Gastrocnemius medialis (tissue), 4 donors: Measurements from ENCODE around the gene ST7. TPM values are rescaled to one million over a fixed set of nuclear protein-coding genes. Genes with fewer than 3 reads are reported as not detected.
A peak's percentile ranks its signal among the peaks of the same experiment; 100 is the strongest.
"Not testable (repeated sequence)": the region's sequence is repeated elsewhere in the genome, so short reads cannot be mapped to it uniquely, and the experiment has no call there.

ENCODE experiments used
- ATAC-seq, 2 donors: fragments of 150-250 bp; one replicate each; pipeline ENCODE4 v1.9.1; 2016
- DNase-seq, 2 donors: peaks; one replicate each; pipeline ENCODE4 v3.0.0-alpha.2; 2019
- H3K27ac ChIP-seq, 4 donors: fragments of 200-600 bp; sonication (generic); 1 replicate in 1 of 4; 2 replicates in 3 of 4; pipeline ENCODE4 v1.5.1; 2016 to 2018; ENCODE audit warnings: mild to moderate bottlenecking in 2 of 4, moderate library complexity in 1 of 4
- H3K27me3 ChIP-seq, 3 donors: fragments of 200-600 bp; sonication (generic) in 2 of 3; 1 replicate in 1 of 3; 2 replicates in 2 of 3; pipeline versions ENCODE4 v1.5.1 to v1.6.0; 2016 to 2019; ENCODE audit warnings: mild to moderate bottlenecking in 1 of 3, moderate library complexity in 1 of 3
- H3K36me3 ChIP-seq, 2 donors: fragments of 200-600 bp; sonication (generic) in 1 of 2; one replicate each; pipeline ENCODE4 v1.5.1; 2017 to 2018
- H3K4me1 ChIP-seq, 2 donors: fragments of 200-600 bp; sonication (generic) in 1 of 2; one replicate each; pipeline ENCODE4 v1.5.1; 2016 to 2017; ENCODE audit warnings: mild to moderate bottlenecking in 2 of 2
- H3K4me3 ChIP-seq, 4 donors: fragments of 200-600 bp; sonication (generic) in 3 of 4; 1 replicate in 1 of 4; 2 replicates in 3 of 4; pipeline ENCODE4 v1.5.1; 2016 to 2019; ENCODE audit warnings: mild to moderate bottlenecking in 2 of 4
- H3K9me3 ChIP-seq, 3 donors: fragments of 200-600 bp; sonication (generic) in 2 of 3; 1 replicate in 1 of 3; 2 replicates in 2 of 3; pipeline ENCODE4 v1.5.1; 2016 to 2019
- POLR2A ChIP-seq, 2 donors: fragments of 450-650 bp; IDR thresholded peaks; one replicate each; pipeline ENCODE4 v1.6.1; 2017; ENCODE audit warnings: antibody characterized with exemption in 2 of 2, mild to moderate bottlenecking in 2 of 2, moderate library complexity in 2 of 2
- in situ Hi-C, 4 donors: fragments of 200-750 bp; cut with MboI; loops; one replicate each; pipeline versions ENCODE4 v1.15.0 to v1.8.0; 2017; ENCODE audit warnings: low sequenced_read_pairs in 4 of 4
- intact Hi-C: fragments of 100-400 bp; cut with DNase I; formaldehyde crosslinking; loops from one replicate; pipeline ENCODE4 v1.15.1; 2023; ENCODE audit warnings: low total_unique reads
- total RNA-seq, 4 donors: library from RNA; depleted of rRNA; stranded (reverse); fragments of >200 nt; gene quantifications; one replicate each; pipeline versions ENCODE4 v1.1.0 to v1.2.3, GENCODE V29; 2016
- TF ChIP-seq, protein P1 (sequence below), 5 experiments: fragments of 450-650 bp in 3 of 5; fragments of 200-600 bp in 2 of 5; sonication (generic) in 2 of 5; IDR thresholded peaks in 4 of 5; conservative IDR thresholded peaks in 1 of 5; 1 replicate in 4 of 5; 2 replicates in 1 of 5; pipeline ENCODE4 v1.5.1; 2016 to 2019; ENCODE audit warnings: antibody characterized with exemption in 5 of 5, mild to moderate bottlenecking in 3 of 5, moderate library complexity in 3 of 5

Gene ST7
- total RNA-seq, 4 donors from 2014 or later, result 5.5 to 14.5 (median 11.9) TPM

DNA sequence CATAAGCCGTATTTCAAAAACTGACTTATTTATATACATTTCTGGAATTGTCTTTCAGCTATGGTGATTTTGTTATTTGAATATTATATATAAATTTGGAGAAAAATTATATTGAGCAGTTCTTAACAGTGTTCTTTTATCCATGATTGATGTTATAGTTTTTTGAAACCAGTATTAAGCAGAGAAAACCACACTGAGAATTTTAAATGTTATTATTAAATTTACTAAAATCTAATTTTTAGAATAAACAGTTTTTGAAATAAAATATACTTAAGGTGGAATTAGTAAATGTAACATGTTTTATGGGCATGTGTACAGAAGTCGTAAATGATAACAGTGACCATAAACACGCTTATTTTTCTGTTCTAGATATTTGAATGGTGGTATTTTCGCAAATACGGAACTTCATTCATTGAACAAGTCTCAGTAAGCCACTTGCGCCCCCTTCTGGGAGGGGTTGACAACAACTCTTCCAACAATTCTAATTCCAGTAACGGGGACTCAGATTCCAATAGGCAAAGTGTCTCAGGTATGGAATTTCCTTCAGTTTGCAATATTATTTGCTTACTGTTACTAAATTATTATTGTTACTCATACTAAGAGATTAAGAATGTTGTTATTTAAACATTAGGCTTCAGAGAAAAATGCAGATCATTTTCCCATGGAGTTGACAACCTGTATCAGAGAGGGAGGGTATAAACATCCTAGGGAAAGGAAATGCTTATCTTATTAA, 166.1 kb downstream of the ST7 start:
- in situ Hi-C loops, result loop anchor here in 2 of 4 donors (10.0 to 25.0 kb wide), 2 partner anchors 135 to 482 kb away; no protein-coding TSS in a partner anchor
- no peak for TF ChIP-seq POLR2A (IDR thresholded peaks at IDR 0.05)
- TF ChIP-seq, protein P1, sequence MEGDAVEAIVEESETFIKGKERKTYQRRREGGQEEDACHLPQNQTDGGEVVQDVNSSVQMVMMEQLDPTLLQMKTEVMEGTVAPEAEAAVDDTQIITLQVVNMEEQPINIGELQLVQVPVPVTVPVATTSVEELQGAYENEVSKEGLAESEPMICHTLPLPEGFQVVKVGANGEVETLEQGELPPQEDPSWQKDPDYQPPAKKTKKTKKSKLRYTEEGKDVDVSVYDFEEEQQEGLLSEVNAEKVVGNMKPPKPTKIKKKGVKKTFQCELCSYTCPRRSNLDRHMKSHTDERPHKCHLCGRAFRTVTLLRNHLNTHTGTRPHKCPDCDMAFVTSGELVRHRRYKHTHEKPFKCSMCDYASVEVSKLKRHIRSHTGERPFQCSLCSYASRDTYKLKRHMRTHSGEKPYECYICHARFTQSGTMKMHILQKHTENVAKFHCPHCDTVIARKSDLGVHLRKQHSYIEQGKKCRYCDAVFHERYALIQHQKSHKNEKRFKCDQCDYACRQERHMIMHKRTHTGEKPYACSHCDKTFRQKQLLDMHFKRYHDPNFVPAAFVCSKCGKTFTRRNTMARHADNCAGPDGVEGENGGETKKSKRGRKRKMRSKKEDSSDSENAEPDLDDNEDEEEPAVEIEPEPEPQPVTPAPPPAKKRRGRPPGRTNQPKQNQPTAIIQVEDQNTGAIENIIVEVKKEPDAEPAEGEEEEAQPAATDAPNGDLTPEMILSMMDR (IDR thresholded peaks at IDR 0.05 in 4 of 5, conservative IDR thresholded peaks at IDR 0.05 in 1 of 5), result peak; percentile 75 to 90 (median 81)
- H3K36me3 ChIP-seq, result no peaks in the 10 kb centered on the region
- H3K27me3 ChIP-seq, result no peaks in the 10 kb centered on the region
- ATAC-seq, result peak in 1 of 2 donors; percentile 65
- peaks cover 8 to 23% of the 10 kb centered on the region in 2 donors for H3K4me1 ChIP-seq
- intact Hi-C loops, result loop anchor here (1.0 to 5.0 kb wide), 3 partner anchors 132 to 257 kb away; partner anchors contain the start of gene CAPZA2
- H3K9me3 ChIP-seq, result no peaks in the 10 kb centered on the region
- no peak overlapping the region for H3K4me3 ChIP-seq
- no peak overlapping the region for H3K27ac ChIP-seq
- peak; percentile 43 to 67 for DNase-seq

DNA sequence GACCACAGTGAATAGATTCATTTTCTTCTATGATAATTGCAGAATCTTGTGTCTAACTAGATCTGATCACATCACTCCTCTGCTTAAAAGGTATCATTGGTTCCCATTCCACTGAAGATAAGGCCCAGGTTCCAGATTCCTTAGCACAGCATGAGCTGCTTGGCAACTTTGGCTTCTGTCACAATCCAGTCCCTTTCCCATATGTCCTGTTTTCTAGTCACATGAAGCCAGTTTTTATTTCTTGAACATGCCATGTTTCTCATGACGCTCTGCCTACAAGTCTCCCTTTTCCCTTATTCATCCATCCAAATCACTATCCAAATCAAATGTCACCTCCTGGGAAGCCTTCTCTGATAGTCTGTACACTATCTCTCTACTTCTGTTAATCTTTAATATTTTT, 167.0 kb downstream of the ST7 start:
- H3K27me3 ChIP-seq, DNase-seq, ATAC-seq, H3K4me3 ChIP-seq, H3K27ac ChIP-seq, intact Hi-C loops, H3K36me3 ChIP-seq, H3K9me3 ChIP-seq: not testable (repeated sequence)
- in situ Hi-C loops, result loop anchor here in 3 of 4 donors (5.0 to 25.0 kb wide), 3 partner anchors 133 to 483 kb away; no protein-coding TSS in a partner anchor
- H3K4me1 ChIP-seq, result peaks cover 10 to 23% of the 10 kb centered on the region in 2 donors

DNA sequence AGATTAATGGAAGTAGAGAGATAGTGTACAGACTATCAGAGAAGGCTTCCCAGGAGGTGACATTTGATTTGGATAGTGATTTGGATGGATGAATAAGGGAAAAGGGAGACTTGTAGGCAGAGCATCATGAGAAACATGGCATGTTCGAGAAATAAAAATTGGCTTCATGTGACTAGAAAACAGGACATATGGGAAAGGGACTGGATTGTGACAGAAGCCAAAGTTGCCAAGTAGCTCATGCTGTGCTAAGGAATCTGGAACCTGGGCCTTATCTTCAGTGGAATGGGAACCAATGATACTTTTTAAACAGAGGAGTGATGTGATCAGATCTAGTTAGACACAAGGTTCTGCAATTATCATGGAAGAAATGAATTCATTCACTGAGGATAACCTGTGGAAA, 168.7 kb downstream of the ST7 start:
- H3K4me3 ChIP-seq, ATAC-seq, H3K9me3 ChIP-seq, H3K36me3 ChIP-seq, DNase-seq, H3K27me3 ChIP-seq, intact Hi-C loops, H3K27ac ChIP-seq: not testable (repeated sequence)
- H3K4me1 ChIP-seq, result peaks cover 10 to 25% of the 10 kb centered on the region in 2 donors
- in situ Hi-C loops, result loop anchor here in 3 of 4 donors (5.0 to 25.0 kb wide), 3 partner anchors 135 to 485 kb away; no protein-coding TSS in a partner anchor

DNA sequence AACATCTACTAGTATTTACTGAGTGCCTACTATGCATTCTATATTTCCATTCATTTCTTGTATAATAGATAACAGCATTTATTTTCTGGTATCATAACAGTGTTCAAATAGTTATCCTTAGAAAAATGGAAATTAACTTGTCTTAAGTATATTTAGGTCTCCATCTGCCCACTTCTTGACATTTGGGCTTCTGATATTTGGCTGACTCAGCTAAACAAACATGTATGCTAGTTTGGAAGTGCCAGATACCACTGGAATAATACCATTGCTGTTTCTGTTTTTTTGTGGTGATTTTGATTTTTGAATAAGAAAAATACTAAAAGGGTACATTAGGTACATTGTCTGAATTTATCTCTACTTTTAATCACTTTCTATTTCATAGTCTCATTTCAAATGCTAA, 169.2 kb downstream of the ST7 start:
- ATAC-seq (no peak), DNase-seq (no peak)
- Histone ChIP-seq H3K27me3 (no peaks in the 10 kb centered on the region), H3K4me1 (peaks cover 10 to 29% of the 10 kb centered on the region in 2 donors), H3K27ac (no peak overlapping the region), H3K4me3 (no peak overlapping the region), H3K36me3 (no peaks in the 10 kb centered on the region), H3K9me3 (no peaks in the 10 kb centered on the region)
- intact Hi-C loops, result no loop called here
- in situ Hi-C loops, result loop anchor here in 3 of 4 donors (5.0 to 25.0 kb wide), 3 partner anchors 135 to 485 kb away; no protein-coding TSS in a partner anchor
- TF ChIP-seq POLR2A (IDR thresholded peaks at IDR 0.05), result no peak
- TF ChIP-seq, protein P1 (IDR thresholded peaks at IDR 0.05 in 4 of 5, conservative IDR thresholded peaks at IDR 0.05 in 1 of 5), result no peak

DNA sequence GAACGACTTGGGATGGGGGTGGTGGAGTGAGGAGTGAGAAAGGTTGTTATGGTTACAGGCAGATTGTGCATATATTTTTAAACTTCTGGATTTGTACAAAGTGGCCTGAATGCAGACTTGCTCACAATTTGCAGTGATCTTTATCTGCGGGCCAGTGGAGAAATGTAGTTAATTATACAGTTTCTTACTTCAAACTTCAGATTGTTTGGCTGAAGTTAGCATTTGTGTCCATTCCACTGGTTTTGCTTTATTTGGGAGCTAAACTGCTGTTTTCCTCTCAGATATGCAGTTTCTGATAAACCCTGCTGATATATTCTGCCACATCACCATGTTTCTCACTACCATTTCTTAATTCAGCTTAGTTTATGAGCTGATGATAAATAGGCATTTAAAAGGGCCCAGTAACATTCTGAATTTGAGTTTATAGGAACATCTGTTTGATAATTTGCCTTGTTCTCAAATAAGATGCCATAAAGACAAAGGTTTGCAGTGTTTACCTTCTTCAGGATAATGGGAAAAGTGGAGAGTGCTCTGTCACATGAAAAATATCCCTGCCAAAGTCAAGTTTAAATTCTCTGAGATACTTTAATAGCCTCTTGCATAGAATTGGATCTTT, 170.1 kb downstream of the ST7 start:
- DNase-seq, result no peak
- Histone ChIP-seq H3K9me3 (no peaks in the 10 kb centered on the region), H3K27ac (no peak overlapping the region), H3K4me1 (peaks cover 10 to 29% of the 10 kb centered on the region in 2 donors), H3K27me3 (no peaks in the 10 kb centered on the region), H3K4me3 (no peak overlapping the region), H3K36me3 (no peaks in the 10 kb centered on the region)
- ATAC-seq, result no peak
- TF ChIP-seq, protein P1 (IDR thresholded peaks at IDR 0.05 in 4 of 5, conservative IDR thresholded peaks at IDR 0.05 in 1 of 5), result no peak
- no peak for TF ChIP-seq POLR2A (IDR thresholded peaks at IDR 0.05)
- intact Hi-C loops, result no loop called here
- in situ Hi-C loops, result loop anchor here in 3 of 4 donors (5.0 to 25.0 kb wide), 3 partner anchors 136 to 486 kb away; no protein-coding TSS in a partner anchor
